Keratinocyte (primary cell): ENCODE results near the gene LTBP2. TPM values are rescaled to one million over a fixed set of nuclear protein-coding genes. Genes with fewer than 3 reads are reported as not detected.

ENCODE experiments used
- DNase-seq: peaks from one replicate; pipeline ENCODE4 v3.0.0-alpha.2; 2011; ENCODE audit warnings: low read depth, missing footprints, low spot score
- FAIRE-seq: peaks from 2 replicates; lab custom pipeline; 2011; peaks lifted over from hg19 to GRCh38; lab: Jason Lieb, UNC
- H2AFZ ChIP-seq: 2 replicates; pipeline ENCODE4 v1.6.0; 2012; ENCODE audit warnings: low read length, control low read depth, inconsistent platforms; ENCODE audit not compliant: control insufficient read depth
- H3K27ac ChIP-seq: 2 replicates; pipeline ENCODE4 v1.5.1; 2011; ENCODE audit warnings: low read length; ENCODE audit not compliant: control insufficient read depth, insufficient read depth
- H3K27me3 ChIP-seq: 3 replicates; pipeline ENCODE4 v1.6.0; 2011; ENCODE audit warnings: low read length; ENCODE audit not compliant: control insufficient read depth, insufficient read depth; ENCODE audit errors: extremely low read depth
- H3K36me3 ChIP-seq, 2 experiments: 2 replicates in 1 of 2; 3 replicates in 1 of 2; pipeline ENCODE4 v1.5.1; 2011; ENCODE audit warnings: low read length in 2 of 2, mild to moderate bottlenecking in 1 of 2; ENCODE audit not compliant: control insufficient read depth in 2 of 2, insufficient read depth in 2 of 2; ENCODE audit errors: extremely low read depth in 1 of 2
- H3K4me1 ChIP-seq: 3 replicates; pipeline ENCODE4 v1.5.1; 2011; ENCODE audit warnings: low read length; ENCODE audit not compliant: control insufficient read depth, insufficient read depth; ENCODE audit errors: extremely low read depth
- H3K4me2 ChIP-seq: 3 replicates; pipeline ENCODE4 v1.6.0; 2011; ENCODE audit warnings: low read depth, low read length; ENCODE audit not compliant: control insufficient read depth, insufficient read depth; ENCODE audit errors: extremely low read depth
- H3K4me3 ChIP-seq, 3 experiments: fragments of 200-600 bp in 1 of 3; sonication (generic) in 1 of 3; 2 replicates in 2 of 3; 3 replicates in 1 of 3; pipeline ENCODE4 v1.5.1; 2011 to 2016; ENCODE audit warnings: low read length in 3 of 3, mild to moderate bottlenecking in 3 of 3, control low read depth in 2 of 3, inconsistent platforms in 1 of 3, low read depth in 1 of 3, mixed read lengths in 1 of 3, mixed run types in 1 of 3, moderate library complexity in 1 of 3; ENCODE audit not compliant: control insufficient read depth in 2 of 3, insufficient read depth in 2 of 3; ENCODE audit errors: extremely low read depth in 1 of 3
- H3K79me2 ChIP-seq: 2 replicates; pipeline ENCODE4 v1.6.0; 2012; ENCODE audit warnings: low read length; ENCODE audit not compliant: control insufficient read depth, insufficient read depth
- H3K9ac ChIP-seq: 3 replicates; pipeline ENCODE4 v1.6.0; 2011; ENCODE audit warnings: low read length; ENCODE audit not compliant: control insufficient read depth, insufficient read depth; ENCODE audit errors: extremely low read depth
- H3K9me1 ChIP-seq: 3 replicates; pipeline ENCODE4 v1.6.0; 2011; ENCODE audit warnings: low read length; ENCODE audit not compliant: control insufficient read depth, insufficient read depth; ENCODE audit errors: extremely low read depth
- H3K9me3 ChIP-seq: 2 replicates; pipeline ENCODE4 v1.5.1; 2012; ENCODE audit warnings: low read depth, low read length; ENCODE audit not compliant: control insufficient read depth
- H4K20me1 ChIP-seq: 3 replicates; pipeline ENCODE4 v1.6.0; 2011; ENCODE audit warnings: low read length; ENCODE audit not compliant: control insufficient read depth, insufficient read depth; ENCODE audit errors: extremely low read depth
- CTCF ChIP-seq, 3 experiments: IDR thresholded peaks in 1 of 3; conservative IDR thresholded peaks in 1 of 3; optimal IDR thresholded peaks in 1 of 3; 2 replicates in 2 of 3; 3 replicates in 1 of 3; pipeline versions ENCODE3 to v1.5.1; 2011; ENCODE audit warnings: low read length in 3 of 3, mild to moderate bottlenecking in 3 of 3, moderate library complexity in 2 of 3, control low read depth in 1 of 3, inconsistent platforms in 1 of 3; ENCODE audit not compliant: insufficient read depth in 2 of 3; ENCODE audit errors: extremely low read depth in 1 of 3
- EZH2 ChIP-seq: IDR thresholded peaks from one replicate; pipeline ENCODE4 v1.6.1; 2012; ENCODE audit warnings: inconsistent platforms, mild to moderate bottlenecking, low read length, moderate library complexity
- dilution Hi-C: fragments of 300-500 bp; cut with MboI; formaldehyde crosslinking; loops from one replicate; pipeline ENCODE4 v1.7.0; 2020; ENCODE audit warnings: low sequenced_read_pairs; ENCODE audit not compliant: extremely low pct_ligation_motif_present
- polyA plus RNA-seq, 5 experiments: library from polyadenylated mRNA; depleted of rRNA in 3 of 5; stranded (reverse) in 3 of 5; stranded (forward) in 1 of 5; unstranded in 1 of 5; fragments of >200 nt; gene quantifications; 1 replicate in 1 of 5; 2 replicates in 3 of 5; 3 replicates in 1 of 5; pipeline versions ENCODE4 v1.2.1 to v1.2.3, GENCODE V29; 2011 to 2012; ENCODE audit warnings: missing spikeins in 2 of 5, low read depth in 1 of 5, low replicate concordance in 1 of 5

The LTBP2 gene
- polyA plus RNA-seq, 1 donor (not counting 4 experiments of a cell fraction or from before 2014, with no cell fraction given), result 23.9 TPM

- Histone ChIP-seq H2AFZ (no peak overlapping the region), H3K9me3 (no peaks in the 10 kb centered on the region), H4K20me1 (no peaks in the 10 kb centered on the region), H3K4me1 (peaks cover 31% of the 10 kb centered on the region), H3K4me3 (no peak overlapping the region), H3K9me1 (no peaks in the 10 kb centered on the region), H3K36me3 (peaks cover 37 to 52% of the 10 kb centered on the region in 2 experiments), H3K4me2 (no peak overlapping the region), H3K9ac (no peak overlapping the region), H3K27ac (no peak overlapping the region), H3K79me2 (no peaks in the 10 kb centered on the region), H3K27me3 (no peaks in the 10 kb centered on the region)
- FAIRE-seq (no peak), DNase-seq (no peak)
- dilution Hi-C loops, result no loop called here
- TF ChIP-seq CTCF (optimal IDR thresholded peaks at IDR 0.05 in 1 of 3, IDR thresholded peaks at IDR 0.05 in 1 of 3, conservative IDR thresholded peaks at IDR 0.05 in 1 of 3; ENCODE audit: extremely low read depth in 1 of 3, insufficient read depth in 2 of 3, low read length in 3 of 3) (no peak), EZH2 (no peak)
Measured at GRCh38 chr14:74515891-74516412, 96.1 kb downstream of the LTBP2 start.

DNA sequence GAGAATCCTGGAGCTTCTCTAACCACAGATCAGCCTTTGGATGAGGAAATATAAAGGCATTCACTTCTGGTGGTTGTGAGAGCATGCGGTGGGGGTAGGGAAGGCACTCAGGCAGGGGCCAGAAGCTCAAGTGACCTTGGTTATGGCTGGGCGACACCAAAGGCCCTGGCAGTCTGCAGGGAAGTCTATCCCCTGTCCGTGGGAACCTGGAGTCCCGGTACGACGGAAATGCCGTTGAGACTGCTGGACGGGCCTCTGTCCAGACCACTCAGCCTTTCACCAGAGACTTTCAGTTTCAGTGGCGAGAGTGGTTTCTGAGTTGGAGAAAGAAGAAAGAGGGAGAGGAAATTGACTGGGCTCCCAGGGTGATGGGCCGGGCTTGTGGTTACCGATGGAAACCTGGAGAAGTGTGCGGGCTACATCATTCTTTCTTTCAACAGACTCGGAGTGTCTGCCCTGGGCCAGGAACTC lies 97.5 kb downstream of the LTBP2 start:
- H3K9me3 ChIP-seq, result no peaks in the 10 kb centered on the region
- peaks cover 38 to 48% of the 10 kb centered on the region in 2 experiments for H3K36me3 ChIP-seq
- peaks cover 36% of the 10 kb centered on the region for H3K4me1 ChIP-seq
- H4K20me1 ChIP-seq, result no peaks in the 10 kb centered on the region
- DNase-seq (no peak), FAIRE-seq (no peak)
- H3K4me2 ChIP-seq, result no peak overlapping the region
- no peak overlapping the region for H3K4me3 ChIP-seq
- dilution Hi-C loops, result no loop called here
- H3K9me1 ChIP-seq, result no peaks in the 10 kb centered on the region
- TF ChIP-seq EZH2 (no peak), CTCF (optimal IDR thresholded peaks at IDR 0.05 in 1 of 3, IDR thresholded peaks at IDR 0.05 in 1 of 3, conservative IDR thresholded peaks at IDR 0.05 in 1 of 3; ENCODE audit: extremely low read depth in 1 of 3, insufficient read depth in 2 of 3, low read length in 3 of 3) (no peak)
- no peak overlapping the region for H3K9ac ChIP-seq
- H3K27ac ChIP-seq, result no peak overlapping the region
- no peak overlapping the region for H2AFZ ChIP-seq
- no peaks in the 10 kb centered on the region for H3K27me3 ChIP-seq
- no peaks in the 10 kb centered on the region for H3K79me2 ChIP-seq
